DMS114 treated with DMSO at 0.1 percent for 48 hours (cell line): ENCODE results near the gene ABCA5.

Source experiments
- DNase-seq: peaks from one replicate; lab custom pipeline; 2025; ENCODE audit not compliant: unreplicated experiment; lab: John Stamatoyannopoulos, UW

Gene ABCA5, protein sequence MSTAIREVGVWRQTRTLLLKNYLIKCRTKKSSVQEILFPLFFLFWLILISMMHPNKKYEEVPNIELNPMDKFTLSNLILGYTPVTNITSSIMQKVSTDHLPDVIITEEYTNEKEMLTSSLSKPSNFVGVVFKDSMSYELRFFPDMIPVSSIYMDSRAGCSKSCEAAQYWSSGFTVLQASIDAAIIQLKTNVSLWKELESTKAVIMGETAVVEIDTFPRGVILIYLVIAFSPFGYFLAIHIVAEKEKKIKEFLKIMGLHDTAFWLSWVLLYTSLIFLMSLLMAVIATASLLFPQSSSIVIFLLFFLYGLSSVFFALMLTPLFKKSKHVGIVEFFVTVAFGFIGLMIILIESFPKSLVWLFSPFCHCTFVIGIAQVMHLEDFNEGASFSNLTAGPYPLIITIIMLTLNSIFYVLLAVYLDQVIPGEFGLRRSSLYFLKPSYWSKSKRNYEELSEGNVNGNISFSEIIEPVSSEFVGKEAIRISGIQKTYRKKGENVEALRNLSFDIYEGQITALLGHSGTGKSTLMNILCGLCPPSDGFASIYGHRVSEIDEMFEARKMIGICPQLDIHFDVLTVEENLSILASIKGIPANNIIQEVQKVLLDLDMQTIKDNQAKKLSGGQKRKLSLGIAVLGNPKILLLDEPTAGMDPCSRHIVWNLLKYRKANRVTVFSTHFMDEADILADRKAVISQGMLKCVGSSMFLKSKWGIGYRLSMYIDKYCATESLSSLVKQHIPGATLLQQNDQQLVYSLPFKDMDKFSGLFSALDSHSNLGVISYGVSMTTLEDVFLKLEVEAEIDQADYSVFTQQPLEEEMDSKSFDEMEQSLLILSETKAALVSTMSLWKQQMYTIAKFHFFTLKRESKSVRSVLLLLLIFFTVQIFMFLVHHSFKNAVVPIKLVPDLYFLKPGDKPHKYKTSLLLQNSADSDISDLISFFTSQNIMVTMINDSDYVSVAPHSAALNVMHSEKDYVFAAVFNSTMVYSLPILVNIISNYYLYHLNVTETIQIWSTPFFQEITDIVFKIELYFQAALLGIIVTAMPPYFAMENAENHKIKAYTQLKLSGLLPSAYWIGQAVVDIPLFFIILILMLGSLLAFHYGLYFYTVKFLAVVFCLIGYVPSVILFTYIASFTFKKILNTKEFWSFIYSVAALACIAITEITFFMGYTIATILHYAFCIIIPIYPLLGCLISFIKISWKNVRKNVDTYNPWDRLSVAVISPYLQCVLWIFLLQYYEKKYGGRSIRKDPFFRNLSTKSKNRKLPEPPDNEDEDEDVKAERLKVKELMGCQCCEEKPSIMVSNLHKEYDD (N-terminal part only)

GRCh38 chr17:69327060-69327831 lies at the start of gene ABCA5:
TSS of gene ABCA5 (minus strand) at chr17:69327133. CDS start at chr17:69314415, 12,718 bp downstream.
- DNase-seq, result peak; percentile 58

- DNase-seq, result no peak
Measured at GRCh38 chr17:69375229-69375628, 48.3 kb upstream of the ABCA5 start.

DNA sequence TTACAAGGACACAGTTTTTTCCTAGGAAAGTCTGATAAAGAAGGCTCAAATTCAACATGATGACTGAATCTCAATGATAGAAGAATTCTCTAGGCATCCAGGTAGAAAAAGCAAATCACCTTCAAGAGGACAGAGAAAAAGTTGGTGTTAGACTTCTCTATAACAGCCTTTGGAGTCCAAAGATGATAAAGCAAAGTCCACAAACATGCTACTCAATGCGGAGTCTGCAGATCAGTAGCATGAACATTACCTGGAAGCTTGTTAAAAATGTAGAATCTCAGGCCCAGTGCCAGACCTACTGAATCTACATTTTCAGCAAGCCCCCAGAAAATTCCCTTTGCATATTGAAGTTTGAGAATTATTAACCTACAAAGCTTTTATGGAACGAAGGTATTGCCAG lies 46.1 kb upstream of the ABCA5 start:
- no peak for DNase-seq

DNA sequence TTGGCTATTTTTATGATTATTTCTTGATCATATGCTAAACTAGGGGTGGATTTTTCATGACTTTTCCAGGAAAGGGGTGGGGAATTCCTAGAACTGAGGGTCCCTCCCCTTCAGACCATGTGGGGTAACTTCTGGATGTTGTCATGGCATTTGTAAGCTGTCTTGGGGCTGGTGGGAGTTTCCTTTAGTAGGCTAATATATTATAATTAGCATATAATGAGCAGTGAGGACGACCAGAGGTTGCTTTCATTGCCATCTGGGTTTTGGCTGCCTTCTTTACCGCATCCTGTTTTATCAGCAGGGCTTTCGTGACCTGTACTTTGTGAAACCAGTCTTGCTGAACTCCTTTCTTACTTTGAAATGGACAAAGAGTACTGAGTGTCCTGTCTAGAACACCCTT lies 40.4 kb upstream of the ABCA5 start:
- DNase-seq, result no peak

GRCh38 chr17:69363488-69364210 lies 36.7 kb upstream of the ABCA5 start:
- no peak for DNase-seq

DNA sequence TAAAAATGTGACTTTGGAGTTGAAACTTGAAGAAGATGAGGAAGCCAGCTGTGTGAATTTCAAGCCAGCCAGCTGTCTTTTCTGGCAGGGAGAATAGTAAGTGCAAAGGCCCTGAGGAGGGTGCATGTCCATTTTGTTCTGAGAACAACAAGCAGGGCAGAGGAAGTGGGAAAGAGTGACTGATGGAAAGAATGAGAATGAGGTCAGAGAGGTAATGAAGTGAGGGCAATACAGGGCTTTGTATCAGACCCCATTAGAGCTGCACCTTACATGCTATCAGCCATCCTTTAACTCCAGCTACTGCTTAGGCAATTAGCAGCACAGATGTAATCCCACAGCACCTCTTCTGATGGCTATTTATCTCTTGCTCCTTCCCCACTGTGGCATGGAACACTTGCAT lies 34.2 kb upstream of the ABCA5 start:
- no peak for DNase-seq

- no peak for DNase-seq
Measured at GRCh38 chr17:69358688-69359596, 32.0 kb upstream of the ABCA5 start.

DNA sequence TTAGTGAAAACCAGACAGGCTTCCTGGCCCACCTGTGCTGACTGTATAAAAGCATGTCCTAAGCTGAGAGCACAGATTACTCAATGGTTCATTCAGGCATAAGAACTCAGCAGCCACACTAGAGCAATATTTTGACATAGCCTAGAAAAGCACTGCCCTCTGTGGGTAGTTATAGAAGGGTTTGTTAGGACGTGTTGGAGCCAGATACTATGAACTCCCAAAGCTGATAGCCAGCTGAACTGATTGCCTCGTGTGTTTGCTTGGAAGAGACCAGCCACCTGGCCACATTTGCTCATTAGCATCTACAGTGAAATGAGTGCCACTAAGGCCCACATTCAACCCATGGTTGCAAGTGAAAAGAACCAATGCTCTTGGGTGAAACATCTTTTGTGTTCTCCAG lies 30.8 kb upstream of the ABCA5 start:
- DNase-seq, result no peak

DNA sequence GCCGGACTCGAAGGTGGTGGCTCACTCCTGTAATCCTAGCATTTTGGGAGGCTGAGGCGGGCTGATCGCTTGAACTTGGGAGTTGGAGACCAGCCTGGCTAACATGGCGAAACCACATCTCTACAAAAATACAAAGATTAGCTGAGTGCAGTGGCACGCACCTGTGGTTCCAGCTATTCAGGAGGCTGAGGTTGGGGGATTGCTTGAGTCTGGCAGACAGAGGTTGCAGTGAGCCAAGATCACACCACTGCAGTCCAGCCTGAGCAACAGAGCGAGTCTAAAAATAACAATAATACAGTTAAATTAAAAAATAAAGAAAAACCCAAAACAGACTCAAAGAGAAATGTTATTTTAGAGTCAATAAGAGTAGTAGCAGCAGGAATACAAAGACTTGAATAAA lies 29.7 kb upstream of the ABCA5 start:
- DNase-seq, result no peak

DNA sequence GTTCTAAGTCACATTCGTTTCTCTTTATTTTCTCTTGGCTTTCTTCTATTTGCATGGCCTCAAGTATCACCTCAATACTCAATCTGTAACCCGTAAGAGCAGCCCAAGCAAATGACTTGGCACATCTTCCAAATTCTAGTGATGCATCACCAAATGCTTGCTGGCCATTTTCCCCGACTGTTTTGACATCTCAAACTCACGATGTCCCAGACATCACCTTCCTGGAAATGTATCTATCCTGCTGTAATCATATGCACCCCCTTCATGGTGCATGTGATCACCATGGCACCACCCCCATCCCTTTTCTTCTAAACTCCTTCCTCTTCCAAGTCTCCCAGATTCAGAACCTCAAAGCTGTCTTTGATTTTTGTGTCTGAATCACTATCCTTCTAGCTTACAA lies 24.0 kb upstream of the ABCA5 start:
- no peak for DNase-seq

DNA sequence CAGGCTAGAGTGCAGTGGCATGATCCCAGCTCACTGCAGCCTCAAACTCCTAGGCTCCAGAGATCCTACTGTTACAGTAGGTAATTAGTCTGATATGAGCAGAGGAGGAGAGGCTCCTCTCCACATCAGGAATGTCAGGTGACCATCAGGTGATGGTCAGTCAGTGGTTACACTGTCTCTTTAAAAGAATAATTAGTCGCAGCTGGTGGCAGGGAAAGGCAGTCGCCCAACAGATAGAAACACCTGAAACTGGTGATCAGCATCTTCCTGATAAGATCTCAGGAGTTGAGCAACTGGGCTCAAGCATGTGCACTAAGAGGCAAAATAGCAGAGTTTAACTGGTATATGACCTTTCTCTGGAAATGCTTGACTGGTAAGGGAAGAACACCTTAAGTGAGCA lies 21.5 kb upstream of the ABCA5 start:
- no peak for DNase-seq

GRCh38 chr17:69346766-69347165 lies 19.8 kb upstream of the ABCA5 start:
- DNase-seq, result no peak

GRCh38 chr17:69344939-69345338 lies 18.0 kb upstream of the ABCA5 start:
- no peak for DNase-seq

GRCh38 chr17:69342896-69343644 lies 16.1 kb upstream of the ABCA5 start:
- DNase-seq, result no peak

- DNase-seq, result no peak
Measured at GRCh38 chr17:69339937-69340336, 13.0 kb upstream of the ABCA5 start.

DNA sequence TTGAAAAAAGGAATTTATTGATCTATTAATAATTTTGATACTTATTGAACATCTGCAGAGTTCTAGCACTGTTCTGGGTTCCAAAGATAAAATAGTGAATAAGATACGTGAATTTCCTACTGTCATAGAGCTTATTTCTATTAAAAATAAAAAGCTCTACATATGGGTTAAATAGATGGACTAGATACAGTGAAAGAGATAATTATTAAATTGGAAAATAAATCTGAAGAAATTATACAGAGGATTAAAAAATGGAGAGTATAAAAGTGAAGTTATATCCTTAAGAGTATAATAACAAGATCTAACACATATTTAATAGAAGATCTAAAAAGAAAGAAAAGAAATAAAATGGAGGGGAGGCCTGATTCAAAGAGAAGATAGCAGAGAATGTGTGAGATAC lies 10.1 kb upstream of the ABCA5 start:
- DNase-seq, result no peak

GRCh38 chr17:69336580-69336979 lies 9.6 kb upstream of the ABCA5 start:
- DNase-seq, result no peak

DNA sequence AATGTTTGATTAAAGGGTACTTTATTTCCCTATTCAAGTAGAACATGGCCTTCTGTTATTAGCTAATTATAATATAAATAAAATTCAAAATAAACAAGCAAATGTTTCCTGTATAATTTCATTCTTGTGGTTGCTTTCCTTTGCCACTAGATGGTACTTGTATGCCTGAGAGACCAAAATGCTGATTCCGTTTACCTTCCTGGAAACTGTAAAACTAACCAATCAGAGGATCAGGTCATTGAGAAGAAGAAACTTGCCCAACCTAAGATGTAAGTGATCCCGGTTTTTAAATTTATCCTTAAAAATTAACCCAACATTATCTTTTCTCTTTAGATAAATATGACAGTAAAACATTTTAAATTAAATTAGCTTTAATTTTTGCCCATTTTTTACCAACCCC lies 8.1 kb upstream of the ABCA5 start:
- peak; percentile 5 for DNase-seq
